Spleen (tissue), 11 donors: ENCODE results near the gene CCDC134. TPM values are rescaled to one million over a fixed set of nuclear protein-coding genes. Genes with fewer than 3 reads are reported as not detected.

ENCODE experiments used
- DNase-seq: peaks from one replicate; pipeline ENCODE4 v3.0.0-alpha.2; 2020
- H3K27ac ChIP-seq, 8 donors: fragments of 200-600 bp; sonication (generic) in 7 of 8; 1 replicate in 4 of 8; 2 replicates in 4 of 8; pipeline versions ENCODE4 v1.5.0 to v1.8.0; 2016 to 2021; ENCODE audit warnings: inconsistent platforms in 4 of 8, mild to moderate bottlenecking in 4 of 8, moderate library complexity in 1 of 8
- H3K27me3 ChIP-seq, 7 donors: fragments of 200-600 bp; sonication (generic) in 6 of 7; replicated peaks in 1 of 7; 1 replicate in 4 of 7; 2 replicates in 3 of 7; pipeline versions ENCODE4 v1.5.0 to v1.8.0; 2016 to 2021; ENCODE audit warnings: inconsistent platforms in 3 of 7, mild to moderate bottlenecking in 1 of 7
- H3K36me3 ChIP-seq, 6 donors: fragments of 200-600 bp; sonication (generic) in 5 of 6; 1 replicate in 4 of 6; 2 replicates in 2 of 6; pipeline versions ENCODE4 v1.5.0 to v1.8.0; 2016 to 2021; ENCODE audit warnings: inconsistent platforms in 2 of 6
- H3K4me1 ChIP-seq, 6 donors: fragments of 200-600 bp; sonication (generic) in 5 of 6; 1 replicate in 3 of 6; 2 replicates in 3 of 6; pipeline versions ENCODE4 v1.5.0 to v1.8.0; 2016 to 2021; ENCODE audit warnings: inconsistent platforms in 3 of 6
- H3K4me3 ChIP-seq, 8 donors: fragments of 200-600 bp; sonication (generic) in 7 of 8; 1 replicate in 4 of 8; 2 replicates in 4 of 8; pipeline versions ENCODE4 v1.5.0 to v1.8.0; 2016 to 2021; ENCODE audit warnings: inconsistent platforms in 4 of 8, mild to moderate bottlenecking in 4 of 8, moderate library complexity in 2 of 8
- H3K9me3 ChIP-seq, 8 donors: fragments of 200-600 bp; sonication (generic) in 7 of 8; 1 replicate in 4 of 8; 2 replicates in 4 of 8; pipeline versions ENCODE4 v1.5.0 to v1.8.0; 2016 to 2021; ENCODE audit warnings: inconsistent platforms in 4 of 8
- POLR2A ChIP-seq, 3 donors: fragments of 450-650 bp; IDR thresholded peaks; one replicate each; pipeline ENCODE4 v1.5.1; 2017; ENCODE audit warnings: antibody characterized with exemption in 3 of 3, mild to moderate bottlenecking in 1 of 3
- POLR2AphosphoS5 ChIP-seq, 3 donors: sonication (generic); formaldehyde crosslinking; IDR thresholded peaks; one replicate each; pipeline ENCODE4 v1.5.1; 2017; ENCODE audit warnings: antibody characterized with exemption in 3 of 3
- WGBS, 5 donors: extraction: QIAGEN DNeasy Blood & Tissue Kit in 3 of 5; methylation state at CpG; one replicate each; pipeline versions ENCODE4 v1.1.5 to v1.1.7; 2013 to 2018; 5-methylcytosine and 5-hydroxymethylcytosine counted together
- intact Hi-C: fragments of 100-400 bp; cut with DNase I; formaldehyde crosslinking; loops from one replicate; pipeline ENCODE4 v1.15.0; 2023; ENCODE audit warnings: low total_unique reads
- polyA plus RNA-seq, 3 donors: library from polyadenylated mRNA; stranded (reverse); fragments of 200-250 nt; gene quantifications; one replicate each; pipeline ENCODE4 v1.2.1, GENCODE V29; 2013
- total RNA-seq, 7 donors: library from RNA; depleted of rRNA in 3 of 7; stranded (reverse); fragments of >200 nt in 3 of 7; fragmentation: NEBNext Ultra II Directional in 4 of 7; extraction: Animal tissue kit (Norgen Biotek cat#: 25700) in 4 of 7; gene quantifications; one replicate each; pipeline versions ENCODE4 v1.1.0 to v1.2.1, GENCODE V29; 2016 to 2021
- TF ChIP-seq, protein P1 (sequence below), 11 experiments: fragments of 200-600 bp in 7 of 11; fragments of 450-650 bp in 4 of 11; sonication (generic) in 4 of 11; IDR thresholded peaks in 8 of 11; conservative IDR thresholded peaks in 3 of 11; 1 replicate in 7 of 11; 2 replicates in 4 of 11; pipeline versions ENCODE4 v1.4.0 to v1.8.0; 2016 to 2021; ENCODE audit warnings: antibody characterized with exemption in 11 of 11, inconsistent platforms in 4 of 11, mild to moderate bottlenecking in 1 of 11
- donor health status: healthy with polysubstance abuse.
- donor health status: DM: no; HTN: no; CAD: no; lungs with moderate emphysema.
- donor health status: DM: no; HTN: no; CAD: no.
- donor health status: Bipolar disorder and iron deficiency.
- donor health status: healthy.
- donor health status: DM: no; HTN: no; CAD: no.
- donor health status: DM: yes; HTN: yes; CAD: no.

Gene CCDC134
- total and polyA plus RNA-seq, 10 donors = 0.54 to 11.8 (median 9.3) TPM

DNA sequence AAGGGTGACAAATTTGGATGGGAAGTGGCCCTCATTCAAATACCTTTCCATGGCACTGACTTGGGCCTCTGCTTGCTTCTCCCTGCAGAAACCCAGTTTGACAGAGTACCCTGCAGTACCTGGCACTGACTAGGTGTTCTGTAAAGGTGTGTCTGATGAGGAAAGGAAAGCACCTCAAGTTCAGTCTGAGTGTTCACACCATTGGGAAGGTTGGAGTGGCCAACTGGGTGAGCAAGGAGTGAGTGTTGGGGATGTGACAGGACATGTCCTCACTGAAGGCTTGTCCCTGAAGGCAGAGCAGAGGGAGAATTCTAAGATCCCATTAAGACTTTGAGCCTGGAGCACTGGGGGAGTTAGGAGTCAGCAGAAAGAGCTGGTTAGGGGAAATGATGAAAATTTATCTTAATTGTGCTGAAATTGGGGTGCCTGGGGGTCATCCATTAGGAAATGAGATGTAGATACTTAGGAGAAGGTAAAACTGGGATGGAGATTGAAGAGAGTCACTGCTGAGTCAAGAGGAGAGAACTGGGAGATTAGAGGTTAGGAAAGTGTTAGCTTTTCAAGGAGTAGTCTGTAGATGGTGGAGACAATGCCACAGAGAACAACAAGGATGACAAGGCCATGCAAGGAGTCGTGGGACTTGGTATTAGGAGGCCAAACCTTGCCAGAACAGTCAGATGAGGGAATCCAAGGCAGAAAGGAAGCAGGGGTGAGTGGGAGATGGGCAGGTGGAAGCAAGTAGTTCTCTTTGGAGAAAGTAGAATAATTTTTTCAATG, 38.6 kb downstream of the CCDC134 start:
- TF ChIP-seq POLR2A (IDR thresholded peaks at IDR 0.05) (no peak), POLR2AphosphoS5 (IDR thresholded peaks at IDR 0.05) (no peak)
- TF ChIP-seq, protein P1, sequence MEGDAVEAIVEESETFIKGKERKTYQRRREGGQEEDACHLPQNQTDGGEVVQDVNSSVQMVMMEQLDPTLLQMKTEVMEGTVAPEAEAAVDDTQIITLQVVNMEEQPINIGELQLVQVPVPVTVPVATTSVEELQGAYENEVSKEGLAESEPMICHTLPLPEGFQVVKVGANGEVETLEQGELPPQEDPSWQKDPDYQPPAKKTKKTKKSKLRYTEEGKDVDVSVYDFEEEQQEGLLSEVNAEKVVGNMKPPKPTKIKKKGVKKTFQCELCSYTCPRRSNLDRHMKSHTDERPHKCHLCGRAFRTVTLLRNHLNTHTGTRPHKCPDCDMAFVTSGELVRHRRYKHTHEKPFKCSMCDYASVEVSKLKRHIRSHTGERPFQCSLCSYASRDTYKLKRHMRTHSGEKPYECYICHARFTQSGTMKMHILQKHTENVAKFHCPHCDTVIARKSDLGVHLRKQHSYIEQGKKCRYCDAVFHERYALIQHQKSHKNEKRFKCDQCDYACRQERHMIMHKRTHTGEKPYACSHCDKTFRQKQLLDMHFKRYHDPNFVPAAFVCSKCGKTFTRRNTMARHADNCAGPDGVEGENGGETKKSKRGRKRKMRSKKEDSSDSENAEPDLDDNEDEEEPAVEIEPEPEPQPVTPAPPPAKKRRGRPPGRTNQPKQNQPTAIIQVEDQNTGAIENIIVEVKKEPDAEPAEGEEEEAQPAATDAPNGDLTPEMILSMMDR (IDR thresholded peaks at IDR 0.05 in 8 of 11, conservative IDR thresholded peaks at IDR 0.05 in 3 of 11) = no peak
- no peak overlapping the region for H3K4me3 ChIP-seq
- peaks cover 0 to 67% (median 12%) of the 10 kb centered on the region in 6 donors for H3K36me3 ChIP-seq
- no peak for DNase-seq
- H3K9me3 ChIP-seq = no peaks in the 10 kb centered on the region
- peaks cover 7 to 93% (median 44%) of the 10 kb centered on the region in 6 donors for H3K4me1 ChIP-seq
- H3K27ac ChIP-seq = peak overlapping the region in 3 of 8 donors; percentile 3 to 49 (median 11)
- no peaks in the 10 kb centered on the region for H3K27me3 ChIP-seq
- 61 to 100% (median 66%) methylated on average over 1 of the region's 1 CpG for WGBS, 5 donors
- intact Hi-C loops = no loop called here

DNA sequence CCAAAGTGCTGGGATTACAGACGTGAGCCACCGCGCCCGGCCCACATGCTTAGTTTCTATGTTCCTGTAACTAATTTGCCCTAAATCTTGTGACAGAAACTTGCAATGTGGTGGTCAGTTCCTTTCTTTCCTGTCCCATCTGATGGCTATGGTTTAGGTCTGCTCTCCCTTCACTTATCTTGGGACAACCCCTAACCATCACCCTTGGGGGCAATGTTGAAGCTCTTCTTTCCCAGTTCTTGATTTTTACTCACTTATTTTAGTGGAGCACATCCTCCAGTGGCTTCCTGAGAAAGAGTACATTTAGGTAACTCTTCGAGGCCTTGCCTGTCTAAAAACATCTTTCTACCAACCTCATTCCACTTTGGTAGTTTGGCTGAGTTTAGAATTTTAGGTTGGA, 39.7 kb downstream of the CCDC134 start:
- H3K9me3 ChIP-seq = no peaks in the 10 kb centered on the region
- no peak overlapping the region for H3K4me3 ChIP-seq
- H3K4me1 ChIP-seq = peaks cover 7 to 93% (median 45%) of the 10 kb centered on the region in 6 donors
- no peaks in the 10 kb centered on the region for H3K27me3 ChIP-seq
- intact Hi-C loops = no loop called here
- 86 to 94% (median 88%) methylated on average over 5 of the region's 5 CpGs for WGBS, 5 donors
- H3K27ac ChIP-seq = peak overlapping the region in 1 of 8 donors; percentile 51
- TF ChIP-seq POLR2AphosphoS5 (IDR thresholded peaks at IDR 0.05) = no peak
- TF ChIP-seq, protein P1 (IDR thresholded peaks at IDR 0.05 in 8 of 11, conservative IDR thresholded peaks at IDR 0.05 in 3 of 11) = no peak
- TF ChIP-seq POLR2A (IDR thresholded peaks at IDR 0.05) = no peak
- peaks cover 0 to 67% (median 12%) of the 10 kb centered on the region in 6 donors for H3K36me3 ChIP-seq
- no peak for DNase-seq

DNA sequence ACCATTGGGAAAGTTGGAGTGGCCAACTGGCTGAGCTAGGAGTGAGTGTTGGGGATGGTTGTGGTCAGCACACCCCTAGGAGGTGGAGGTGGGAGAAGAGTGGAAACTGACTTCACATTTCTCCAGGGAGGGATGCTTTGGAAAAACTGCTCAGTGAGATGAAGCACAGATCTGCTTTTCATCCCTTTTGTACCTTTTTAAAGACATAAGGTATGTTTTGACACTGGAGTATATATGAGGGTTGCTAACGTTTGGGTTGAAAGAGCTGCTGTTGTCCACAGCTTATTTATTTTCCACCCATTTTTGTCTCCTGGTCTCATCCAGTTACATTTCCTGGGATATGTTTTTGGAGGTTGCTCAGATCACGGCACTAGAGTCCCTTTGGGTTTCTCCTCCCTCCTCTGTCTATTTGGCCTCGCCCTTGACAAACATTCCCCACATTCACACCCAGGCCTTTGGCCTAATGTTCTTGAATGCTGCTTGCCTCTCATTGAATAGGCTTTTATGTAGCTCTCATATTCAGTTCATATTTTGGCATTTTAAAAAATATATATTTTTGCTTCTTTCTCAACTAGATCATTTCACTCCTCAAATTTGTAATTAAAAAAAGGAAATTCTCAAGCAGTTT, 40.7 kb downstream of the CCDC134 start:
- intact Hi-C loops = no loop called here
- H3K9me3 ChIP-seq = no peaks in the 10 kb centered on the region
- H3K4me3 ChIP-seq = no peak overlapping the region
- no peaks in the 10 kb centered on the region for H3K27me3 ChIP-seq
- 63 to 84% (median 70%) methylated on average over 3 of the region's 3 CpGs for WGBS, 5 donors
- peaks cover 5 to 93% (median 45%) of the 10 kb centered on the region in 6 donors for H3K4me1 ChIP-seq
- H3K36me3 ChIP-seq = peaks cover 0 to 57% (median 9%) of the 10 kb centered on the region in 6 donors
- no peak for DNase-seq
- H3K27ac ChIP-seq = peak overlapping the region in 2 of 8 donors; percentile 27 to 51
- TF ChIP-seq, protein P1 (IDR thresholded peaks at IDR 0.05 in 8 of 11, conservative IDR thresholded peaks at IDR 0.05 in 3 of 11) = no peak
- no peak for TF ChIP-seq POLR2A (IDR thresholded peaks at IDR 0.05)
- TF ChIP-seq POLR2AphosphoS5 (IDR thresholded peaks at IDR 0.05) = no peak
